Body of pancreas (tissue), 4 donors: Measurements from ENCODE around the gene RETREG1.

Source experiments
- CTCF ChIP-seq, 7 experiments: fragments of 450-650 bp in 4 of 7; fragments of 200-600 bp in 3 of 7; sonication (generic) in 3 of 7; IDR thresholded peaks; one replicate each; pipeline ENCODE4 v1.5.1; 2016 to 2019; ENCODE audit warnings: antibody characterized with exemption in 7 of 7
- POLR2A ChIP-seq, 3 donors: fragments of 450-650 bp; IDR thresholded peaks; one replicate each; pipeline ENCODE4 v1.6.1; 2016; ENCODE audit warnings: antibody characterized with exemption in 3 of 3, mild to moderate bottlenecking in 2 of 3

GRCh38 chr5:16593013-16593412 lies 23.8 kb downstream of the RETREG1 start:
- TF ChIP-seq POLR2A (IDR thresholded peaks at IDR 0.05): no peak
- TF ChIP-seq CTCF (IDR thresholded peaks at IDR 0.05): no peak
